Neural progenitor cell (in vitro differentiated cells): ENCODE measurements around the gene GEMIN8. TPM values are rescaled to one million over a fixed set of nuclear protein-coding genes. Genes with fewer than 3 reads are reported as not detected.

ENCODE experiments used
- DNase-seq: peaks from one replicate; pipeline ENCODE4 v3.0.0-alpha.2; 2016; ENCODE audit warnings: low spot score
- H2AFZ ChIP-seq: fragments of 200-600 bp; sonication (generic); replicated peaks from 2 replicates; pipeline ENCODE4 v1.6.1; 2016; ENCODE audit warnings: antibody characterized with exemption
- H3F3A ChIP-seq: fragments of 200-600 bp; sonication (generic); 2 replicates; pipeline ENCODE4 v1.6.1; 2016; ENCODE audit warnings: antibody characterized with exemption, low read depth
- H3K27ac ChIP-seq: fragments of 200-600 bp; sonication (generic); 2 replicates; pipeline ENCODE4 v1.5.1; 2016; ENCODE audit warnings: mild to moderate bottlenecking
- H3K27me3 ChIP-seq: fragments of 200-600 bp; sonication (generic); 2 replicates; pipeline ENCODE4 v1.6.1; 2016; ENCODE audit warnings: mild to moderate bottlenecking, moderate library complexity
- H3K36me3 ChIP-seq: fragments of 200-600 bp; sonication (generic); 2 replicates; pipeline ENCODE4 v1.5.1; 2016
- H3K4me1 ChIP-seq: fragments of 200-600 bp; sonication (generic); 2 replicates; pipeline ENCODE4 v1.6.1; 2016; ENCODE audit warnings: mixed run types
- H3K4me2 ChIP-seq: fragments of 200-600 bp; sonication (generic); 2 replicates; pipeline ENCODE4 v1.6.1; 2016
- H3K4me3 ChIP-seq: fragments of 200-600 bp; sonication (generic); 2 replicates; pipeline ENCODE4 v1.5.1; 2016
- H3K79me2 ChIP-seq: fragments of 200-600 bp; sonication (generic); 2 replicates; pipeline ENCODE4 v1.6.1; 2016; ENCODE audit warnings: low read depth
- H3K9ac ChIP-seq: fragments of 200-600 bp; sonication (generic); 2 replicates; pipeline ENCODE4 v1.6.1; 2016
- H3K9me3 ChIP-seq: fragments of 200-600 bp; sonication (generic); 2 replicates; pipeline ENCODE4 v1.5.1; 2016; ENCODE audit warnings: low read depth
- H4K20me1 ChIP-seq: fragments of 200-600 bp; sonication (generic); 2 replicates; pipeline ENCODE4 v1.6.1; 2016; ENCODE audit warnings: low read depth
- H3K27ac Mint-ChIP-seq: 3 replicates; pipeline ENCODE4 v1.8.0; 2021; ENCODE audit warnings: mixed read lengths
- H3K27me3 Mint-ChIP-seq: 2 replicates; pipeline ENCODE4 v1.8.0; 2022; ENCODE audit warnings: low read depth, mild to moderate bottlenecking, inconsistent platforms, moderate library complexity, mixed read lengths; ENCODE audit not compliant: insufficient read depth
- H3K36me3 Mint-ChIP-seq: 3 replicates; pipeline ENCODE4 v1.8.0; 2021; ENCODE audit warnings: mixed read lengths
- H3K4me1 Mint-ChIP-seq: 3 replicates; pipeline ENCODE4 v1.8.0; 2021; ENCODE audit warnings: mixed read lengths
- H3K4me3 Mint-ChIP-seq: 3 replicates; pipeline ENCODE4 v1.8.0; 2021; ENCODE audit warnings: mild to moderate bottlenecking, moderate library complexity, mixed read lengths
- H3K9me3 Mint-ChIP-seq: 3 replicates; pipeline ENCODE4 v1.8.0; 2020; ENCODE audit warnings: mixed read lengths
- CTCF ChIP-seq: fragments of 200-600 bp; sonication (generic); IDR thresholded peaks from 2 replicates; pipeline ENCODE4 v1.5.1; 2017; ENCODE audit warnings: antibody characterized with exemption, mild to moderate bottlenecking
- EZH2 ChIP-seq: fragments of 200-600 bp; sonication (generic); IDR thresholded peaks from 2 replicates; pipeline ENCODE4 v1.6.1; 2017; ENCODE audit warnings: antibody characterized with exemption, mild to moderate bottlenecking, moderate library complexity
- EZH2phosphoT487 ChIP-seq: fragments of 200-600 bp; sonication (generic); IDR thresholded peaks from 2 replicates; pipeline ENCODE4 v1.6.1; 2017; ENCODE audit warnings: antibody characterized with exemption
- total RNA-seq: library from RNA; depleted of rRNA; stranded (reverse); fragments of >200 nt; gene quantifications from 2 replicates; pipeline ENCODE4 v1.2.3, GENCODE V29; 2015; ENCODE audit warnings: low replicate concordance

Gene GEMIN8
- total RNA-seq, 1 donor from 2014 or later = 18.0 TPM

- Histone ChIP-seq H3K4me1 (peaks cover 4% of the 10 kb centered on the region), H2AFZ (no peak overlapping the region), H4K20me1 (no peaks in the 10 kb centered on the region), H3F3A (no peaks in the 10 kb centered on the region), H3K36me3 (no peaks in the 10 kb centered on the region), H3K27me3 (no peaks in the 10 kb centered on the region), H3K4me3 (no peak overlapping the region), H3K4me2 (no peak overlapping the region), H3K27ac (no peak overlapping the region), H3K79me2 (no peaks in the 10 kb centered on the region), H3K9ac (no peak overlapping the region), H3K9me3 (no peaks in the 10 kb centered on the region)
- DNase-seq = no peak
- H3K27ac Mint-ChIP-seq = no peak overlapping the region
- TF ChIP-seq CTCF = no peak
- no peak for TF ChIP-seq EZH2
- no peak for TF ChIP-seq EZH2phosphoT487
- peaks cover 2% of the 10 kb centered on the region for H3K9me3 Mint-ChIP-seq
- peaks cover 3% of the 10 kb centered on the region for H3K4me1 Mint-ChIP-seq
- no peaks in the 10 kb centered on the region for H3K36me3 Mint-ChIP-seq
- peaks cover 9% of the 10 kb centered on the region for H3K27me3 Mint-ChIP-seq
- no peak overlapping the region for H3K4me3 Mint-ChIP-seq
Observed at GRCh38 chrX:13994536-13995080, 35.1 kb downstream of the GEMIN8 start.

DNA sequence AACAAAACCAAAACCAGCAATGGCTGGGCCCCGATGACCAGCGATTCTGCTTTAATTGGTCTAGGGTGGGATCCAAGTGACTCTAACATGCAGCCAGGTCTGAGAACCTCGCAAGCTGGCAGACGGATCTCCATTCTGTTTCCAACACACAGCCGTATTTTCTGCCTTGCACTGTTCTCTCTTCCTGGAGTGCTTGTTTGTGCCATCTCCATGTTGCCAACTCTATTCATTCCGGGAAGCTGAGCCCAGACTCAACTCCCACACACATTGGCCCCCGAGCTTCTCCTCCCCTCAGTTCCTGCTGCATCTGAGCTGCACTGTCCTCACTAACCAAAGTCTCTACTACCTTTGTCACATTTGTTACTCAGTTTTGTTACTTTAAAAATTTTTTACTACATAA lies 35.6 kb downstream of the GEMIN8 start:
- Mint-ChIP-seq H3K4me3 (no peak overlapping the region), H3K9me3 (no peaks in the 10 kb centered on the region), H3K27me3 (peaks cover 9% of the 10 kb centered on the region), H3K4me1 (peaks cover 3% of the 10 kb centered on the region), H3K27ac (no peak overlapping the region), H3K36me3 (no peaks in the 10 kb centered on the region)
- Histone ChIP-seq H3K4me3 (no peak overlapping the region), H3K4me2 (no peak overlapping the region), H2AFZ (no peak overlapping the region), H3K27me3 (no peaks in the 10 kb centered on the region), H3K36me3 (no peaks in the 10 kb centered on the region), H3K9ac (no peak overlapping the region), H4K20me1 (no peaks in the 10 kb centered on the region), H3F3A (no peaks in the 10 kb centered on the region), H3K9me3 (no peaks in the 10 kb centered on the region), H3K27ac (no peak overlapping the region), H3K4me1 (peaks cover 4% of the 10 kb centered on the region), H3K79me2 (no peaks in the 10 kb centered on the region)
- TF ChIP-seq EZH2phosphoT487 (no peak), CTCF (no peak), EZH2 (no peak)
- no peak for DNase-seq

DNA sequence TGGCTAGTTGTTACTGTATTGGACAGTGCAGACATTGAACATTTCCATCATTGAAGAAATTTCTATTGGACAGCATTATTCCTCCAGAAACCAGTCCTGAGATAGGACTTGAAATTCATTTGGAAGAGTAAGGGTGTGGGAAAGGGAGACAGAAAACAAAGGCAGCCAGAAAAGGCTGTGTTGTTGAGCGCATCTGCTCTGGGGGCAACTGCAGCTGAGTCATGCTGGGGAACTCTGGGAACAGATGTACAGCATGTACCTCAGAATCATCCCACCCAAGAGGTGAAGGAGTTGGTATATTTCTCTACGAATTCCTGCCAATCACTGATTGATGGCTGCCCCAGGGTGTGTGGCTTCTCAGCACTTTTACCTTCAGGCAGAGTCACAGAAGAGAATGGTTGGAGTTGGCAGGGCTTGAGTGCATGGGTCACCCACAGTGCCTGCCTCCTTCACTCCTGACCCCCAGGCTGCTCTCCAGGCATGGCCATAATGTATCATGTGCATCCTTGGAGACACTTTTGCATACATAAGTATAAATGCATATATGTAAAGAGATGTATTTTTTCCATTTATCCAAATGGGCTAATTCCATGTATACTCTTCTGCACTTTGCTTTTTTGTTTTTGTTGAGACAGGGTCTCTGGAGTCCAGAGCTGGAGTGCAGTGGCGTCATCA lies 39.4 kb downstream of the GEMIN8 start:
- H3K27ac Mint-ChIP-seq = no peak overlapping the region
- TF ChIP-seq EZH2phosphoT487 (no peak), CTCF (no peak)
- H3K36me3 Mint-ChIP-seq = no peaks in the 10 kb centered on the region
- H3K27me3 Mint-ChIP-seq = peaks cover 3% of the 10 kb centered on the region
- Histone ChIP-seq H3K27ac (no peak overlapping the region), H3K4me1 (peaks cover 4% of the 10 kb centered on the region), H3K4me2 (no peak overlapping the region), H3K36me3 (no peaks in the 10 kb centered on the region), H3K9ac (no peak overlapping the region), H2AFZ (no peak overlapping the region), H3K9me3 (no peaks in the 10 kb centered on the region), H3F3A (no peaks in the 10 kb centered on the region), H3K4me3 (no peak overlapping the region), H4K20me1 (no peaks in the 10 kb centered on the region), H3K27me3 (no peaks in the 10 kb centered on the region), H3K79me2 (no peaks in the 10 kb centered on the region)
- H3K9me3 Mint-ChIP-seq = no peaks in the 10 kb centered on the region
- peaks cover 3% of the 10 kb centered on the region for H3K4me1 Mint-ChIP-seq
- no peak for DNase-seq
- H3K4me3 Mint-ChIP-seq = no peak overlapping the region
